NCI-H510A (cell line): ENCODE measurements around the gene SELENOM.
"Not testable (repeated sequence)": the region's sequence is repeated elsewhere in the genome, so short reads cannot be mapped to it uniquely, and the experiment has no call there.

Experiments
- DNase-seq: peaks from one replicate; lab custom pipeline; 2025; lab: John Stamatoyannopoulos, UW

The SELENOM gene

GRCh38 chr22:31130873-31131272 lies 23.5 kb upstream of the SELENOM start:
- no peak for DNase-seq

- DNase-seq = no peak
Measured at GRCh38 chr22:31128156-31128555, 20.8 kb upstream of the SELENOM start.

- no peak for DNase-seq
Measured at GRCh38 chr22:31127181-31127772, 19.9 kb upstream of the SELENOM start.

GRCh38 chr22:31126869-31127175 lies 19.5 kb upstream of the SELENOM start:
- DNase-seq = no peak

- DNase-seq = peak; percentile 54
Measured at GRCh38 chr22:31126128-31126868, 18.9 kb upstream of the SELENOM start.

- no peak for DNase-seq
Measured at GRCh38 chr22:31125521-31126117, 18.3 kb upstream of the SELENOM start.

GRCh38 chr22:31124811-31125465 lies 17.6 kb upstream of the SELENOM start:
- no peak for DNase-seq

GRCh38 chr22:31124290-31124689 lies 16.9 kb upstream of the SELENOM start:
- no peak for DNase-seq

- no peak for DNase-seq
Measured at GRCh38 chr22:31123292-31123602, 15.9 kb upstream of the SELENOM start.

GRCh38 chr22:31122532-31123291 lies 15.3 kb upstream of the SELENOM start, which contains the start of gene INPP5J:
Gene INPP5J (plus strand): TSS chr22:31122966. CDS start chr22:31123015, 49 bp downstream.
- peak; percentile 69 for DNase-seq

GRCh38 chr22:31122196-31122531 lies 14.8 kb upstream of the SELENOM start:
- no peak for DNase-seq

- DNase-seq = no peak
Measured at GRCh38 chr22:31121403-31121802, 14.0 kb upstream of the SELENOM start.

GRCh38 chr22:31120642-31121041 lies 13.3 kb upstream of the SELENOM start:
- no peak for DNase-seq

- DNase-seq = no peak
Measured at GRCh38 chr22:31120230-31120629, 12.9 kb upstream of the SELENOM start.

GRCh38 chr22:31119026-31119717 lies 11.8 kb upstream of the SELENOM start:
- DNase-seq = no peak

- no peak for DNase-seq
Measured at GRCh38 chr22:31118046-31118820, 10.9 kb upstream of the SELENOM start.

- not testable (repeated sequence) for DNase-seq
Measured at GRCh38 chr22:31112547-31113091, 5.3 kb upstream of the SELENOM start.

GRCh38 chr22:31107894-31108218 lies 488 bp upstream of the SELENOM start:
- no peak for DNase-seq

- no peak for DNase-seq
Measured at GRCh38 chr22:31106731-31107177, 614 bp downstream of the SELENOM start.

- DNase-seq = no peak
Measured at GRCh38 chr22:31106001-31106571, 1.3 kb downstream of the SELENOM start.
